GM21423 (cell line): ENCODE results near the gene SNRNP25.

Experiments
- ATAC-seq: cut with Tn5 transposase; IDR thresholded peaks from one replicate; pipeline ENCODE4 v1.9.1; 2021; ENCODE audit warnings: mild to moderate bottlenecking, moderate library complexity; ENCODE audit not compliant: unreplicated experiment

Gene SNRNP25

GRCh38 chr16:100989-101388, 47.4 kb downstream of the SNRNP25 start:
- ATAC-seq, result no peak

- ATAC-seq, result no peak
Observed at GRCh38 chr16:101586-101985, 48.0 kb downstream of the SNRNP25 start.

GRCh38 chr16:102060-102855, 48.6 kb downstream of the SNRNP25 start:
- ATAC-seq, result no peak

- ATAC-seq, result no peak
Observed at GRCh38 chr16:104355-104754, 50.7 kb downstream of the SNRNP25 start.

- ATAC-seq, result no peak
Observed at GRCh38 chr16:104928-105327, 51.3 kb downstream of the SNRNP25 start.

GRCh38 chr16:105521-105920, 51.9 kb downstream of the SNRNP25 start:
- ATAC-seq, result no peak

- no peak for ATAC-seq
Observed at GRCh38 chr16:106623-107324, 53.1 kb downstream of the SNRNP25 start.
